HEK293 (cell line): ENCODE measurements around the gene GOLGA8A.
A peak's percentile ranks its signal among the peaks of the same experiment; 100 is the strongest.

Experiments used
- CTCF ChIA-PET: fragments of 350-600 bp; formaldehyde crosslinking; extraction: SDS; loops from one replicate; lab custom pipeline; 2021; ENCODE audit warnings: antibody characterized with exemption; lab: Yijun Ruan, JAX
- POLR2A ChIA-PET: fragments of 300-600 bp; formaldehyde crosslinking; extraction: SDS; loops from one replicate; lab custom pipeline; 2020; ENCODE audit warnings: antibody characterized with exemption, inconsistent platforms; lab: Yijun Ruan, JAX
- H3K27ac ChIP-seq: fragments of 200-500 bp; sonication (Bioruptor generic); 2 replicates; pipeline ENCODE4 v1.5.1; 2014; ENCODE audit warnings: low read depth, low read length, control low read depth, inconsistent platforms; ENCODE audit errors: extremely low read depth
- H3K36me3 ChIP-seq, 2 experiments: fragments of 200-500 bp in 1 of 2; sonication (Bioruptor generic) in 1 of 2; 1 replicate in 1 of 2; 2 replicates in 1 of 2; pipeline ENCODE4 v1.5.1; 2014 to 2017; ENCODE audit warnings: inconsistent platforms in 2 of 2, low read length in 2 of 2; ENCODE audit not compliant: control insufficient read depth in 2 of 2, insufficient read depth in 1 of 2
- H3K4me1 ChIP-seq: fragments of 200-500 bp; sonication (Bioruptor generic); 2 replicates; pipeline ENCODE4 v1.5.1; 2014; ENCODE audit warnings: mild to moderate bottlenecking, low read length, inconsistent platforms; ENCODE audit not compliant: control insufficient read depth, insufficient read depth
- H3K4me3 ChIP-seq: 2 replicates; pipeline ENCODE4 v1.5.1; 2011; ENCODE audit warnings: low read depth, mild to moderate bottlenecking, control low read depth, low read length, moderate library complexity
- H3K9me3 ChIP-seq: fragments of 200-500 bp; sonication (Bioruptor generic); 2 replicates; pipeline ENCODE4 v1.5.1; 2014; ENCODE audit warnings: low read depth, low read length, inconsistent platforms; ENCODE audit not compliant: control insufficient read depth, insufficient read depth
- MYNN ChIP-seq: fragments of 450-650 bp; formaldehyde crosslinking; IDR thresholded peaks from 2 replicates; pipeline ENCODE4 v1.5.1; 2016; ENCODE audit warnings: missing biosample characterization, missing genetic modification characterization, borderline replicate concordance
- PRDM1 ChIP-seq: fragments of 450-650 bp; formaldehyde crosslinking; IDR thresholded peaks from 2 replicates; pipeline ENCODE4; 2016; ENCODE audit warnings: missing biosample characterization, missing genetic modification characterization
- SCRT1 ChIP-seq: fragments of 450-650 bp; formaldehyde crosslinking; IDR thresholded peaks from 2 replicates; pipeline ENCODE4 v1.5.1; 2016; ENCODE audit warnings: missing biosample characterization, missing genetic modification characterization, borderline replicate concordance
- SP7 ChIP-seq: fragments of 450-650 bp; formaldehyde crosslinking; IDR thresholded peaks from 2 replicates; pipeline ENCODE4 v1.5.1; 2016; ENCODE audit warnings: missing biosample characterization, missing genetic modification characterization
- YY1 ChIP-seq: fragments of 450-650 bp; formaldehyde crosslinking; IDR thresholded peaks from 2 replicates; pipeline ENCODE4 v1.5.1; 2018; ENCODE audit warnings: missing biosample characterization, missing genetic modification characterization
- ZBTB44 ChIP-seq: fragments of 450-650 bp; IDR thresholded peaks from 2 replicates; pipeline ENCODE4 v1.5.1; 2018; ENCODE audit warnings: missing biosample characterization, mild to moderate bottlenecking, missing genetic modification characterization
- ZBTB48 ChIP-seq: fragments of 450-650 bp; formaldehyde crosslinking; IDR thresholded peaks from 2 replicates; pipeline ENCODE4 v1.5.1; 2016; ENCODE audit warnings: missing biosample characterization, missing genetic modification characterization
- ZFP37 ChIP-seq: fragments of 450-650 bp; formaldehyde crosslinking; IDR thresholded peaks from 2 replicates; pipeline ENCODE4 v1.5.1; 2016; ENCODE audit warnings: missing biosample characterization, missing genetic modification characterization
- ZNF114 ChIP-seq: fragments of 450-650 bp; formaldehyde crosslinking; IDR thresholded peaks from 2 replicates; pipeline ENCODE4 v1.5.0; 2017; ENCODE audit warnings: missing biosample characterization, missing genetic modification characterization
- ZNF184 ChIP-seq: fragments of 450-650 bp; IDR thresholded peaks from 2 replicates; pipeline ENCODE4 v1.5.1; 2018; ENCODE audit warnings: missing biosample characterization, mild to moderate bottlenecking, missing genetic modification characterization
- ZNF214 ChIP-seq: fragments of 450-650 bp; formaldehyde crosslinking; IDR thresholded peaks from 2 replicates; pipeline ENCODE4 v1.5.1; 2017; ENCODE audit warnings: missing biosample characterization, mild to moderate bottlenecking, missing genetic modification characterization, borderline replicate concordance
- ZNF292 ChIP-seq: fragments of 450-650 bp; formaldehyde crosslinking; IDR thresholded peaks from 2 replicates; pipeline ENCODE4 v1.5.1; 2016; ENCODE audit warnings: low read depth, missing biosample characterization, missing genetic modification characterization, borderline replicate concordance
- ZNF350 ChIP-seq: fragments of 450-650 bp; formaldehyde crosslinking; IDR thresholded peaks from 2 replicates; pipeline ENCODE4 v1.5.0; 2017; ENCODE audit warnings: missing biosample characterization, mild to moderate bottlenecking, missing genetic modification characterization
- ZNF423 ChIP-seq: fragments of 450-650 bp; formaldehyde crosslinking; IDR thresholded peaks from 2 replicates; pipeline ENCODE4 v1.5.1; 2016; ENCODE audit warnings: missing biosample characterization, missing genetic modification characterization
- ZNF514 ChIP-seq: fragments of 450-650 bp; formaldehyde crosslinking; IDR thresholded peaks from 2 replicates; pipeline ENCODE4 v1.5.1; 2016; ENCODE audit warnings: missing biosample characterization, missing genetic modification characterization
- ZNF560 ChIP-seq: fragments of 450-650 bp; formaldehyde crosslinking; IDR thresholded peaks from 2 replicates; pipeline ENCODE4 v1.5.1; 2017; ENCODE audit warnings: missing biosample characterization, missing genetic modification characterization, borderline replicate concordance
- ZNF610 ChIP-seq: fragments of 450-650 bp; formaldehyde crosslinking; IDR thresholded peaks from 2 replicates; pipeline ENCODE4 v1.5.1; 2016; ENCODE audit warnings: missing biosample characterization, missing genetic modification characterization, borderline replicate concordance
- ZNF707 ChIP-seq: fragments of 450-650 bp; formaldehyde crosslinking; IDR thresholded peaks from 2 replicates; pipeline ENCODE4 v1.5.1; 2016; ENCODE audit warnings: missing biosample characterization, missing genetic modification characterization
- ZSCAN16 ChIP-seq: fragments of 450-650 bp; formaldehyde crosslinking; IDR thresholded peaks from 2 replicates; pipeline ENCODE4 v1.5.1; 2016; ENCODE audit warnings: missing biosample characterization, missing genetic modification characterization
- ZSCAN4 ChIP-seq: fragments of 450-650 bp; formaldehyde crosslinking; IDR thresholded peaks from 2 replicates; pipeline ENCODE4 v1.5.1; 2017; ENCODE audit warnings: missing biosample characterization, missing genetic modification characterization
- ZXDB ChIP-seq: fragments of 450-650 bp; formaldehyde crosslinking; IDR thresholded peaks from 2 replicates; pipeline ENCODE4 v1.5.1; 2016; ENCODE audit warnings: missing biosample characterization, missing genetic modification characterization
- TF ChIP-seq, protein P1 (sequence below): fragments of 450-650 bp; formaldehyde crosslinking; IDR thresholded peaks from 2 replicates; pipeline ENCODE4 v1.5.1; 2017; ENCODE audit warnings: missing biosample characterization, missing genetic modification characterization
- TF ChIP-seq, protein P2 (sequence below): fragments of 450-650 bp; formaldehyde crosslinking; optimal IDR thresholded peaks from 2 replicates; pipeline ENCODE3; 2016; ENCODE audit warnings: missing biosample characterization, mild to moderate bottlenecking, missing genetic modification characterization

GOLGA8A gene

GRCh38 chr15:34473840-34474239 is 36.2 kb upstream of the GOLGA8A start:
- no peaks in the 10 kb centered on the region for H3K9me3 ChIP-seq
- CTCF ChIA-PET: no interaction called here
- H3K4me3 ChIP-seq: no peak overlapping the region
- TF ChIP-seq SP7 (tag by site-specific recombination) (no peak), ZNF707 (tag by site-specific recombination) (no peak), ZNF514 (tag by site-specific recombination) (no peak), YY1 (tag by site-specific recombination) (no peak), ZNF610 (no peak), ZNF560 (tag by site-specific recombination) (no peak), ZNF184 (tag by site-specific recombination) (no peak), ZBTB48 (tag by site-specific recombination) (no peak), ZFP37 (tag by site-specific recombination) (no peak), ZSCAN4 (tag by site-specific recombination) (no peak), ZNF423 (tag by site-specific recombination) (no peak), SCRT1 (tag by site-specific recombination) (no peak), ZNF292 (tag by site-specific recombination) (no peak), ZXDB (tag by site-specific recombination) (no peak), MYNN (tag by site-specific recombination) (no peak), ZSCAN16 (tag by site-specific recombination) (no peak), ZNF350 (no peak), ZBTB44 (tag by site-specific recombination) (no peak), ZNF214 (tag by site-specific recombination) (no peak)
- TF ChIP-seq, protein P1, sequence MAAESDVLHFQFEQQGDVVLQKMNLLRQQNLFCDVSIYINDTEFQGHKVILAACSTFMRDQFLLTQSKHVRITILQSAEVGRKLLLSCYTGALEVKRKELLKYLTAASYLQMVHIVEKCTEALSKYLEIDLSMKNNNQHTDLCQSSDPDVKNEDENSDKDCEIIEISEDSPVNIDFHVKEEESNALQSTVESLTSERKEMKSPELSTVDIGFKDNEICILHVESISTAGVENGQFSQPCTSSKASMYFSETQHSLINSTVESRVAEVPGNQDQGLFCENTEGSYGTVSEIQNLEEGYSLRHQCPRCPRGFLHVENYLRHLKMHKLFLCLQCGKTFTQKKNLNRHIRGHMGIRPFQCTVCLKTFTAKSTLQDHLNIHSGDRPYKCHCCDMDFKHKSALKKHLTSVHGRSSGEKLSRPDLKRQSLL (tag by site-specific recombination): no peak
- TF ChIP-seq, all 188 proteins: peak for 0
- Histone ChIP-seq H3K4me1 (no peaks in the 10 kb centered on the region), H3K27ac (no peak overlapping the region), H3K36me3 (no peaks in the 10 kb centered on the region)
- POLR2A ChIA-PET: no interaction called here

DNA sequence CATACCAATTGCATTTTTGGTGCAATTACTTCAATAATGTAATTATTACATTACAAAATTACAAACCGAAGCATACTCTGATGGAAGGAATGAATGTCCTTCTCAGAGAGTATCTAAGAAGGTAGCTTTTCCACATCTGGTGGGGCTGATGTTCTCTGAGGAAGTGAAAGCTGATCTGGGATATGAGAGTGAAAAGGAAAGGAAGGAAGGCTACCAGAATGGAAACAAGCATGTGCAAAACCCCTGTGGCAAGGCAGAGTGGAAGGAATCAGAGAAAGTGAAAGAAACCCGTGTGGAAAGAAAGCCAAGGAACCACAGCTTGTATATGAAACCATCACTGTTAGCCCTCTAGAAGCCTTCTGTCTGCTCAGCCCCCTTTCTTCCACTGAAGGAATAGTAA is 35.3 kb upstream of the GOLGA8A start:
- Histone ChIP-seq H3K36me3 (no peaks in the 10 kb centered on the region), H3K4me1 (no peaks in the 10 kb centered on the region), H3K9me3 (no peaks in the 10 kb centered on the region), H3K4me3 (no peak overlapping the region), H3K27ac (no peak overlapping the region)
- ChIA-PET CTCF (no interaction called here), POLR2A (no interaction called here)
- TF ChIP-seq ZNF114 (tag by site-specific recombination): no peak
- peak; percentile 73 for TF ChIP-seq PRDM1 (tag by site-specific recombination)
- TF ChIP-seq, protein P2, sequence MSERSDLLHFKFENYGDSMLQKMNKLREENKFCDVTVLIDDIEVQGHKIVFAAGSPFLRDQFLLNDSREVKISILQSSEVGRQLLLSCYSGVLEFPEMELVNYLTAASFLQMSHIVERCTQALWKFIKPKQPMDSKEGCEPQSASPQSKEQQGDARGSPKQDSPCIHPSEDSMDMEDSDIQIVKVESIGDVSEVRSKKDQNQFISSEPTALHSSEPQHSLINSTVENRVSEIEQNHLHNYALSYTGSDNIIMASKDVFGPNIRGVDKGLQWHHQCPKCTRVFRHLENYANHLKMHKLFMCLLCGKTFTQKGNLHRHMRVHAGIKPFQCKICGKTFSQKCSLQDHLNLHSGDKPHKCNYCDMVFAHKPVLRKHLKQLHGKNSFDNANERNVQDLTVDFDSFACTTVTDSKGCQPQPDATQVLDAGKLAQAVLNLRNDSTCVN (tag by site-specific recombination): no peak
